GM13977 (cell line): ENCODE data around the gene PLPP6.

ENCODE experiments used
- DNase-seq: peaks from one replicate; pipeline ENCODE4 v3.0.0; 2012; ENCODE audit warnings: low spot score
- CTCF ChIP-seq: IDR thresholded peaks from 2 replicates; pipeline ENCODE4 v1.5.1; 2012; ENCODE audit warnings: mild to moderate bottlenecking, control low read depth; ENCODE audit not compliant: insufficient read depth; ENCODE audit errors: extremely low read depth, missing control alignments
- in situ Hi-C: fragments of 300-500 bp; cut with MboI; formaldehyde crosslinking; loops from one replicate; pipeline ENCODE4 v1.12.0; 2022; ENCODE audit warnings: low sequenced_read_pairs, low pct_unique_long_range_greater_than_20kb, mixed read lengths, inconsistent platforms; ENCODE audit not compliant: unreplicated experiment

The PLPP6 gene

GRCh38 chr9:4686584-4686983 is 24.5 kb downstream of the PLPP6 start:
- TF ChIP-seq CTCF = no peak
- no peak for DNase-seq
- in situ Hi-C loops = no loop called here

- TF ChIP-seq CTCF = no peak
- in situ Hi-C loops = no loop called here
- no peak for DNase-seq
These were observed 26.9 kb downstream of the PLPP6 start for GRCh38 chr9:4689021-4689420.

- DNase-seq = peak; percentile 30
- in situ Hi-C loops = no loop called here
- no peak for TF ChIP-seq CTCF
These were observed 27.6 kb downstream of the PLPP6 start for GRCh38 chr9:4689687-4690104.

GRCh38 chr9:4690144-4690543 is 28.1 kb downstream of the PLPP6 start:
- DNase-seq = no peak
- TF ChIP-seq CTCF = no peak
- in situ Hi-C loops = no loop called here

- no peak for DNase-seq
- in situ Hi-C loops = no loop called here
- TF ChIP-seq CTCF = no peak
These were observed 29.7 kb downstream of the PLPP6 start for GRCh38 chr9:4691795-4692194.

GRCh38 chr9:4700091-4700490 is 38.0 kb downstream of the PLPP6 start:
- no peak for TF ChIP-seq CTCF
- DNase-seq = no peak
- in situ Hi-C loops = no loop called here

- no peak for TF ChIP-seq CTCF
- in situ Hi-C loops = no loop called here
- no peak for DNase-seq
These were observed 38.8 kb downstream of the PLPP6 start for GRCh38 chr9:4700932-4701331.
